WTC11 (cell line): ENCODE data around the gene ALG14.

Experiments
- CTCF ChIP-seq: fragments of 200-600 bp; IDR thresholded peaks from 2 replicates; pipeline ENCODE4 v1.8.0; 2022; ENCODE audit warnings: antibody characterized with exemption
- FOXJ3 ChIP-seq: sonication (generic); formaldehyde crosslinking; IDR thresholded peaks from 2 replicates; pipeline ENCODE4 v1.9.0; 2021; ENCODE audit warnings: missing genetic modification reagents, mild to moderate bottlenecking, borderline replicate concordance
- MLX ChIP-seq: sonication (generic); formaldehyde crosslinking; IDR thresholded peaks from 2 replicates; pipeline ENCODE4 v1.8.1; 2023; ENCODE audit warnings: mild to moderate bottlenecking, missing genetic modification reagents, moderate library complexity
- MXD4 ChIP-seq: fragments of 250-450 bp; sonication (Bioruptor Pico); IDR thresholded peaks from 2 replicates; pipeline ENCODE4 v1.8.0; 2021; ENCODE audit warnings: mild to moderate bottlenecking, moderate library complexity, borderline replicate concordance
- SP1 ChIP-seq: sonication (generic); formaldehyde crosslinking; conservative IDR thresholded peaks from 2 replicates; pipeline ENCODE4 v1.8.1; 2022; ENCODE audit warnings: missing genetic modification reagents

- TF ChIP-seq SP1 (CRISPR knock-in tag) = no peak
- no peak for TF ChIP-seq CTCF
- TF ChIP-seq MXD4 (CRISPR knock-in tag) = no peak
- no peak for TF ChIP-seq MLX
- no peak for TF ChIP-seq FOXJ3 (CRISPR knock-in tag)
These were observed 43.8 kb downstream of the ALG14 start for GRCh38 chr1:95028954-95029353.
